ENCODE measurements around the gene WDTC1. TPM values are rescaled to one million over a fixed set of nuclear protein-coding genes. Genes with fewer than 3 reads are reported as not detected.

The WDTC1 gene
- total and polyA plus RNA-seq, 2 donors (not counting 1 experiment from before 2014, with no cell fraction given): 32.5 to 69.1 TPM

- H3K9ac ChIP-seq (ENCODE audit: low read length): peak overlapping the region; percentile 77
- WGBS (ENCODE audit: insufficient coverage): 1% methylated on average over 30 of the region's 31 CpGs
- H3K4me3 ChIP-seq (ENCODE audit: control extremely low read depth in 1 of 5, extremely low read depth in 1 of 5, insufficient read depth in 1 of 5, low read depth in 2 of 5, low read length in 4 of 5): peak overlapping the region; percentile 61 to 89 (median 79)
- peaks cover 37 to 59% of the 10 kb centered on the region in 2 donors for H3K4me1 ChIP-seq (ENCODE audit: control insufficient read depth in 2 of 2, insufficient read depth in 2 of 2, low read length in 2 of 2)
- intact Hi-C loops (cut with micrococcal nuclease): no loop called here
- Mint-ChIP-seq H3K4me3 (peak overlapping the region; percentile 96), H3K4me1 (peaks cover 68% of the 10 kb centered on the region), H3K27ac (peak overlapping the region; percentile 98), H3K9me3 (ENCODE audit: insufficient read depth) (no peaks in the 10 kb centered on the region), H3K27me3 (no peaks in the 10 kb centered on the region)
- ChIA-PET CTCF (interaction anchor here (1.1 to 12.7 kb wide), 8 partner anchors 10 to 52 kb away, joined by 3 to 132 read pairs (median 10); partner anchors contain the start of gene MAP3K6), POLR2A (interaction anchor here (1.6 to 2.1 kb wide), 2 partner anchors 15 to 22 kb away, joined by 6 to 14 read pairs; partner anchors contain the start of gene MAP3K6)
- H3K27me3 ChIP-seq (replicated peaks in 1 of 4; ENCODE audit: control extremely low read depth in 1 of 4, control insufficient read depth in 3 of 4, insufficient read depth in 4 of 4, low read length in 3 of 4): no peaks in the 10 kb centered on the region
- peak overlapping the region; percentile 84 for H2AFZ ChIP-seq (ENCODE audit: insufficient read depth, low read depth, low read length, poor library complexity, severe bottlenecking)
- peaks cover 51% of the 10 kb centered on the region for H3K79me2 ChIP-seq (ENCODE audit: control insufficient read depth, insufficient read depth, low read length)
- peaks cover 12% of the 10 kb centered on the region for H4K20me1 ChIP-seq (ENCODE audit: control insufficient read depth, insufficient read depth, low read length, poor library complexity, severe bottlenecking)
- peak overlapping the region; percentile 89 for H3K4me2 ChIP-seq (replicated peaks; ENCODE audit: low read depth, low read length, poor library complexity, severe bottlenecking)
- no peak for TF ChIP-seq EZH2 (IDR thresholded peaks at IDR 0.05; ENCODE audit: borderline replicate concordance, insufficient read depth, low read depth, low read length, poor library complexity, severe bottlenecking)
- TF ChIP-seq, protein P1, sequence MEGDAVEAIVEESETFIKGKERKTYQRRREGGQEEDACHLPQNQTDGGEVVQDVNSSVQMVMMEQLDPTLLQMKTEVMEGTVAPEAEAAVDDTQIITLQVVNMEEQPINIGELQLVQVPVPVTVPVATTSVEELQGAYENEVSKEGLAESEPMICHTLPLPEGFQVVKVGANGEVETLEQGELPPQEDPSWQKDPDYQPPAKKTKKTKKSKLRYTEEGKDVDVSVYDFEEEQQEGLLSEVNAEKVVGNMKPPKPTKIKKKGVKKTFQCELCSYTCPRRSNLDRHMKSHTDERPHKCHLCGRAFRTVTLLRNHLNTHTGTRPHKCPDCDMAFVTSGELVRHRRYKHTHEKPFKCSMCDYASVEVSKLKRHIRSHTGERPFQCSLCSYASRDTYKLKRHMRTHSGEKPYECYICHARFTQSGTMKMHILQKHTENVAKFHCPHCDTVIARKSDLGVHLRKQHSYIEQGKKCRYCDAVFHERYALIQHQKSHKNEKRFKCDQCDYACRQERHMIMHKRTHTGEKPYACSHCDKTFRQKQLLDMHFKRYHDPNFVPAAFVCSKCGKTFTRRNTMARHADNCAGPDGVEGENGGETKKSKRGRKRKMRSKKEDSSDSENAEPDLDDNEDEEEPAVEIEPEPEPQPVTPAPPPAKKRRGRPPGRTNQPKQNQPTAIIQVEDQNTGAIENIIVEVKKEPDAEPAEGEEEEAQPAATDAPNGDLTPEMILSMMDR (IDR thresholded peaks at IDR 0.05): no peak
- peak; percentile 56 for ATAC-seq (ENCODE audit: low read depth)
- peaks cover 0 to 7% (median 0%) of the 10 kb centered on the region in 3 donors for H3K9me3 ChIP-seq (ENCODE audit: control extremely low read depth in 1 of 3, control insufficient read depth in 2 of 3, insufficient read depth in 1 of 3, low read length in 2 of 3)
- H3K27ac ChIP-seq (ENCODE audit: low read length in 2 of 2): peak overlapping the region; percentile 85 to 88
- peaks cover 0 to 30% of the 10 kb centered on the region in 2 experiments for H3K36me3 ChIP-seq (replicated peaks in 1 of 2; ENCODE audit: control extremely low read depth in 1 of 2, control insufficient read depth in 1 of 2, extremely low read depth in 1 of 2, insufficient read depth in 2 of 2, low read length in 1 of 2)
- peak; percentile 82 for DNase-seq
These were observed 108.6 kb downstream of the WDTC1 start for GRCh38 chr1:27342778-27343638.

All from B cell (primary cell).